Esophagus muscularis mucosa (tissue), 4 donors: Measurements from ENCODE around the gene CDK17.
"Not testable (repeated sequence)": the region's sequence is repeated elsewhere in the genome, so short reads cannot be mapped to it uniquely, and the experiment has no call there.

Experiments used
- CTCF ChIP-seq, 3 experiments: fragments of 200-600 bp in 2 of 3; fragments of 450-650 bp in 1 of 3; sonication (generic) in 2 of 3; IDR thresholded peaks; one replicate each; pipeline ENCODE4 v1.5.1; 2017 to 2019; ENCODE audit warnings: antibody characterized with exemption in 3 of 3, mild to moderate bottlenecking in 2 of 3, moderate library complexity in 1 of 3
- EP300 ChIP-seq: sonication (generic); formaldehyde crosslinking; IDR thresholded peaks from one replicate; pipeline ENCODE4 v1.6.1; 2017; ENCODE audit warnings: antibody characterized with exemption
- POLR2A ChIP-seq: fragments of 450-650 bp; IDR thresholded peaks from one replicate; pipeline ENCODE4 v1.6.1; 2017; ENCODE audit warnings: antibody characterized with exemption, moderate library complexity, mild to moderate bottlenecking, low read depth
- POLR2AphosphoS5 ChIP-seq, 2 donors: sonication (generic); formaldehyde crosslinking; IDR thresholded peaks; one replicate each; pipeline ENCODE4 v1.6.1; 2017; ENCODE audit warnings: antibody characterized with exemption in 2 of 2

GRCh38 chr12:96393229-96393628 is 7.0 kb downstream of the CDK17 start:
- not testable (repeated sequence) for TF ChIP-seq POLR2AphosphoS5 (IDR thresholded peaks at IDR 0.05); CTCF (IDR thresholded peaks at IDR 0.05); EP300; POLR2A
